H9 (cell line): ENCODE data around the gene TPP1. TPM values are rescaled to one million over a fixed set of nuclear protein-coding genes. Genes with fewer than 3 reads are reported as not detected.

Experiments used
- DNase-seq: peaks from one replicate; pipeline ENCODE4 v3.0.0-alpha.2; 2017
- H2AFZ ChIP-seq: one replicate; pipeline ENCODE4 v1.6.1; 2013; ENCODE audit warnings: mild to moderate bottlenecking, low read length, control low read depth, moderate library complexity
- H2AK5ac ChIP-seq: 2 replicates; pipeline ENCODE4 v1.6.1; 2013; ENCODE audit warnings: low read length, control low read depth, mixed read lengths; ENCODE audit not compliant: insufficient read length
- H2BK120ac ChIP-seq: one replicate; pipeline ENCODE4 v1.6.1; 2013; ENCODE audit warnings: low read depth, mild to moderate bottlenecking, low read length, control low read depth, inconsistent platforms; ENCODE audit not compliant: poor library complexity, severe bottlenecking
- H2BK12ac ChIP-seq: 2 replicates; pipeline ENCODE4 v1.6.1; 2013; ENCODE audit warnings: low read length, control low read depth, mixed read lengths, low read depth; ENCODE audit not compliant: insufficient read length
- H2BK15ac ChIP-seq: 2 replicates; pipeline ENCODE4 v1.6.1; 2013; ENCODE audit warnings: low read depth, low read length, control low read depth
- H2BK20ac ChIP-seq: one replicate; pipeline ENCODE4 v1.6.1; 2013; ENCODE audit warnings: low read depth, mild to moderate bottlenecking, low read length, control low read depth, inconsistent platforms; ENCODE audit not compliant: poor library complexity, severe bottlenecking
- H2BK5ac ChIP-seq: 2 replicates; pipeline ENCODE4 v1.6.1; 2013; ENCODE audit warnings: low read length, control low read depth, mixed read lengths; ENCODE audit not compliant: insufficient read length
- H3K14ac ChIP-seq: 2 replicates; pipeline ENCODE4 v1.6.1; 2013; ENCODE audit warnings: low read length, control low read depth; ENCODE audit not compliant: insufficient read depth
- H3K18ac ChIP-seq: 2 replicates; pipeline ENCODE4 v1.6.1; 2013; ENCODE audit warnings: low read depth, mild to moderate bottlenecking, mixed read lengths, low read length, control low read depth; ENCODE audit not compliant: insufficient read length
- H3K23ac ChIP-seq: 2 replicates; pipeline ENCODE4 v1.6.1; 2013; ENCODE audit warnings: low read length, control low read depth, mixed read lengths, low read depth; ENCODE audit not compliant: insufficient read length
- H3K23me2 ChIP-seq: 2 replicates; pipeline ENCODE4 v1.6.1; 2013; ENCODE audit warnings: low read depth, mild to moderate bottlenecking, mixed read lengths, low read length, control low read depth; ENCODE audit not compliant: insufficient read length, poor library complexity, severe bottlenecking
- H3K27ac ChIP-seq: 2 replicates; pipeline ENCODE4 v1.5.1; 2013; ENCODE audit warnings: low read length, control low read depth, mixed read lengths, low read depth; ENCODE audit not compliant: insufficient read length
- H3K27me3 ChIP-seq: 2 replicates; pipeline ENCODE4 v1.6.1; 2013; ENCODE audit warnings: low read length, control low read depth, inconsistent platforms; ENCODE audit not compliant: insufficient read depth
- H3K4ac ChIP-seq: 2 replicates; pipeline ENCODE4 v1.6.1; 2013; ENCODE audit warnings: low read depth, mild to moderate bottlenecking, control low read depth, inconsistent platforms, low read length, moderate library complexity
- H3K4me1 ChIP-seq: 2 replicates; pipeline ENCODE4 v1.6.1; 2013; ENCODE audit warnings: low read length, control low read depth, inconsistent platforms; ENCODE audit not compliant: insufficient read depth
- H3K4me2 ChIP-seq: 2 replicates; pipeline ENCODE4 v1.6.1; 2013; ENCODE audit warnings: low read length, control low read depth, mixed read lengths; ENCODE audit not compliant: insufficient read length, insufficient read depth
- H3K56ac ChIP-seq: 2 replicates; pipeline ENCODE4 v1.6.1; 2013; ENCODE audit warnings: low read depth, mild to moderate bottlenecking, mixed read lengths, low read length, control low read depth; ENCODE audit not compliant: insufficient read length
- H3K79me1 ChIP-seq: 2 replicates; pipeline ENCODE4 v1.6.1; 2013; ENCODE audit warnings: low read depth, mild to moderate bottlenecking, moderate library complexity, low read length, control low read depth, inconsistent platforms; ENCODE audit not compliant: insufficient read depth, poor library complexity, severe bottlenecking
- H3K79me2 ChIP-seq: 2 replicates; pipeline ENCODE4 v1.6.1; 2013; ENCODE audit warnings: low read length, control low read depth, inconsistent platforms; ENCODE audit not compliant: insufficient read depth
- H3K9ac ChIP-seq: 2 replicates; pipeline ENCODE4 v1.6.1; 2013; ENCODE audit warnings: low read length, control low read depth, mixed read lengths; ENCODE audit not compliant: insufficient read length; ENCODE audit errors: extremely low read depth
- H3K9me3 ChIP-seq: one replicate; pipeline ENCODE4 v1.6.1; 2013; ENCODE audit warnings: low read depth, low read length, inconsistent platforms; ENCODE audit not compliant: control insufficient read depth
- H3T11ph ChIP-seq: one replicate; pipeline ENCODE4 v1.6.1; 2013; ENCODE audit warnings: mild to moderate bottlenecking, low read length, control low read depth, inconsistent platforms
- H4K20me1 ChIP-seq: one replicate; pipeline ENCODE4 v1.6.1; 2013; ENCODE audit not compliant: control insufficient read depth, insufficient read length, insufficient read depth
- H4K5ac ChIP-seq: 2 replicates; pipeline ENCODE4 v1.6.1; 2013; ENCODE audit warnings: low read depth, mild to moderate bottlenecking, mixed read lengths, low read length, control low read depth; ENCODE audit not compliant: insufficient read length
- H4K8ac ChIP-seq: replicated peaks from 2 replicates; pipeline ENCODE4 v1.6.1; 2013; ENCODE audit warnings: low read length, control low read depth, mixed read lengths, low read depth; ENCODE audit not compliant: insufficient read length
- H4K91ac ChIP-seq: 2 replicates; pipeline ENCODE4 v1.6.1; 2013; ENCODE audit warnings: low read depth, mild to moderate bottlenecking, moderate library complexity, mixed read lengths, low read length, control low read depth; ENCODE audit not compliant: insufficient read length
- H3K27ac Mint-ChIP-seq, 3 experiments: 2 replicates in 2 of 3; 3 replicates in 1 of 3; pipeline ENCODE4 v1.8.0; 2020 to 2021; ENCODE audit warnings: mixed read lengths in 3 of 3, mild to moderate bottlenecking in 1 of 3, moderate library complexity in 1 of 3
- H3K27me3 Mint-ChIP-seq: 2 replicates; pipeline ENCODE4 v1.8.0; 2021; ENCODE audit warnings: low read depth, mild to moderate bottlenecking, moderate library complexity, mixed read lengths
- H3K36me3 Mint-ChIP-seq, 3 experiments: 2 replicates in 2 of 3; 3 replicates in 1 of 3; pipeline ENCODE4 v1.8.0; 2020 to 2021; ENCODE audit warnings: low read depth in 3 of 3, mixed read lengths in 3 of 3; ENCODE audit not compliant: insufficient read depth in 1 of 3
- H3K4me1 Mint-ChIP-seq, 2 experiments: 2 replicates each; pipeline ENCODE4 v1.8.0; 2020; ENCODE audit warnings: mixed read lengths in 2 of 2
- H3K4me3 Mint-ChIP-seq, 2 experiments: 2 replicates in 1 of 2; 3 replicates in 1 of 2; pipeline ENCODE4 v1.8.0; 2020 to 2021; ENCODE audit warnings: mild to moderate bottlenecking in 2 of 2, mixed read lengths in 2 of 2, moderate library complexity in 1 of 2
- H3K9me3 Mint-ChIP-seq, 2 experiments: 2 replicates in 1 of 2; 3 replicates in 1 of 2; pipeline ENCODE4 v1.8.0; 2020; ENCODE audit warnings: mild to moderate bottlenecking in 2 of 2, mixed read lengths in 2 of 2, moderate library complexity in 1 of 2
- WGBS: extraction: QIAGEN DNeasy Blood & Tissue Kit; methylation state at CpG from one replicate; pipeline ENCODE4 v1.1.7; 2013; ENCODE audit warnings: missing lambda C conversion rate, low lambda C conversion rate, mixed read lengths; ENCODE audit not compliant: insufficient read length; ENCODE audit errors: extremely low coverage; 5-methylcytosine and 5-hydroxymethylcytosine counted together
- total RNA-seq: library from RNA; stranded (reverse); gene quantifications from 2 replicates; pipeline ENCODE4 v1.2.1, GENCODE V29; 2021
- TF ChIP-seq, protein P1 (sequence below): fragments of 200-600 bp; sonication (generic); conservative IDR thresholded peaks from 3 replicates; pipeline ENCODE4 v1.8.0; 2021; ENCODE audit warnings: antibody characterized with exemption, mild to moderate bottlenecking

TPP1 gene
- total RNA-seq, 1 experiment from 2014 or later, result 37.2 TPM

DNA sequence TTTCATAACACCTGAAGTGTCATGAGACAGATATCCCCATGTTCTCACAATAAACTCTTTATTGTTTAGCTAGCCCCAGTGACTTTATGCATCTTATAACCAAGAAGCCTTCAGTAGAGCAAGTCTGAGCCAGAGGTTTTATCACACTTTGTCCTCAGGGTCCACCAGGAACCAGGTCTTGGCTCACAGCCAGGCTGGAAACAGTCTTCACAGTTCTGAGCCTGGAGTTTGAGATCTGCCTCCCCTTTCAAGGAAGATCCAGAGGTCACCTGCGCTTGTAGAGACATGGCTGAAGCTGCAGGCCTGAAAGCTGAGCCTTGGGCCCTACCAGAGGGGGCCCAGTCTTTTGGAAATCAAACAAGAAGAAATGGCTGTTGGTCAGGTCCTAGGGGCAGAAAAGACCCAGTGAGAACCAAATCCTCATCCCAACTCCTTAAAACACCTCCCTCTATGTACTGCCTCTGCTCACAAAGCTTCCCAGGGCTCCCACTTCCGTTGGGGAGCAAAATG lies 19.3 kb downstream of the TPP1 start:
- Histone ChIP-seq H3K4me2 (no peak overlapping the region), H2AK5ac (no peak overlapping the region), H3T11ph (no peak overlapping the region), H3K18ac (no peak overlapping the region), H4K5ac (no peak overlapping the region), H2BK12ac (no peak overlapping the region), H3K4me1 (peaks cover 3% of the 10 kb centered on the region; the same call in 1 of the 2 replicates), H3K4ac (no peak overlapping the region), H3K23ac (no peak overlapping the region), H2AFZ (no peak overlapping the region), H3K79me1 (no peaks in the 10 kb centered on the region), H3K56ac (no peak overlapping the region), H2BK5ac (no peak overlapping the region), H4K20me1 (no peaks in the 10 kb centered on the region), H2BK20ac (no peak overlapping the region), H3K79me2 (peaks cover 7% of the 10 kb centered on the region; the same call in 1 of the 2 replicates), H3K14ac (no peak overlapping the region), H4K8ac (no peak overlapping the region), H2BK15ac (no peak overlapping the region), H3K23me2 (peaks cover 15% of the 10 kb centered on the region), H3K27ac (no peak overlapping the region), H3K9ac (no peak overlapping the region), H3K27me3 (no peaks in the 10 kb centered on the region), H3K9me3 (no peaks in the 10 kb centered on the region), H4K91ac (no peak overlapping the region), H2BK120ac (no peak overlapping the region)
- Mint-ChIP-seq H3K4me3 (no peak overlapping the region), H3K27ac (no peak overlapping the region), H3K4me1 (no peaks in the 10 kb centered on the region; a peak in 1 of 4 replicates), H3K36me3 (peaks cover 6 to 43% (median 25%) of the 10 kb centered on the region in 3 experiments; a peak in 6 of 7 replicates), H3K27me3 (no peaks in the 10 kb centered on the region), H3K9me3 (no peaks in the 10 kb centered on the region)
- no CpG with 5 or more reads among the region's 2 CpGs for WGBS
- DNase-seq, result no peak
- TF ChIP-seq, protein P1, sequence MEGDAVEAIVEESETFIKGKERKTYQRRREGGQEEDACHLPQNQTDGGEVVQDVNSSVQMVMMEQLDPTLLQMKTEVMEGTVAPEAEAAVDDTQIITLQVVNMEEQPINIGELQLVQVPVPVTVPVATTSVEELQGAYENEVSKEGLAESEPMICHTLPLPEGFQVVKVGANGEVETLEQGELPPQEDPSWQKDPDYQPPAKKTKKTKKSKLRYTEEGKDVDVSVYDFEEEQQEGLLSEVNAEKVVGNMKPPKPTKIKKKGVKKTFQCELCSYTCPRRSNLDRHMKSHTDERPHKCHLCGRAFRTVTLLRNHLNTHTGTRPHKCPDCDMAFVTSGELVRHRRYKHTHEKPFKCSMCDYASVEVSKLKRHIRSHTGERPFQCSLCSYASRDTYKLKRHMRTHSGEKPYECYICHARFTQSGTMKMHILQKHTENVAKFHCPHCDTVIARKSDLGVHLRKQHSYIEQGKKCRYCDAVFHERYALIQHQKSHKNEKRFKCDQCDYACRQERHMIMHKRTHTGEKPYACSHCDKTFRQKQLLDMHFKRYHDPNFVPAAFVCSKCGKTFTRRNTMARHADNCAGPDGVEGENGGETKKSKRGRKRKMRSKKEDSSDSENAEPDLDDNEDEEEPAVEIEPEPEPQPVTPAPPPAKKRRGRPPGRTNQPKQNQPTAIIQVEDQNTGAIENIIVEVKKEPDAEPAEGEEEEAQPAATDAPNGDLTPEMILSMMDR, result no peak
